Endothelial cell of umbilical vein (primary cell): ENCODE data around the gene ZNF585A. TPM values are rescaled to one million over a fixed set of nuclear protein-coding genes. Genes with fewer than 3 reads are reported as not detected.

Experiments used
- BruUV-seq: library from RNA; stranded (reverse); fragments of 400-500 nt; replicated peaks from 2 replicates; lab custom pipeline; 2021; lab: Mats Ljungman, UMichigan
- CTCF ChIA-PET: fragments of 300-600, 350-600 bp; sonication (Branson Sonifier 250); formaldehyde crosslinking; loops from one replicate; lab custom pipeline; 2021; ENCODE audit warnings: antibody characterized with exemption, inconsistent platforms; lab: Charles Lee
- POLR2A ChIA-PET: fragments of 300-600, 350-600 bp; sonication (Branson Sonifier 250); formaldehyde crosslinking; loops from one replicate; lab custom pipeline; 2021; ENCODE audit warnings: antibody characterized with exemption, inconsistent platforms; lab: Charles Lee
- DNase-seq: peaks from one replicate; pipeline ENCODE4 v3.0.0-alpha.2; 2011; ENCODE audit warnings: low read depth, low spot score
- FAIRE-seq: peaks from 2 replicates; lab custom pipeline; 2011; peaks lifted over from hg19 to GRCh38; lab: Jason Lieb, UNC
- H2AFZ ChIP-seq: 2 replicates; pipeline ENCODE4 v1.6.0; 2012; ENCODE audit warnings: low read depth, low read length, control low read depth, inconsistent platforms
- H3K27ac ChIP-seq: 2 replicates; pipeline ENCODE4 v1.5.1; 2011; ENCODE audit warnings: low read depth, mild to moderate bottlenecking, control low read depth, low read length, moderate library complexity; ENCODE audit not compliant: insufficient read depth
- H3K27me3 ChIP-seq, 2 experiments: 2 replicates each; pipeline versions ENCODE4 v1.6.0 to v1.6.1; 2011; ENCODE audit warnings: low read length in 2 of 2, mixed read lengths in 1 of 2; ENCODE audit not compliant: control insufficient read depth in 2 of 2, insufficient read depth in 2 of 2
- H3K36me3 ChIP-seq, 2 experiments: 2 replicates in 1 of 2; 3 replicates in 1 of 2; pipeline ENCODE4 v1.5.1; 2011; ENCODE audit warnings: low read length in 2 of 2, mild to moderate bottlenecking in 1 of 2, moderate library complexity in 1 of 2; ENCODE audit not compliant: control insufficient read depth in 2 of 2, insufficient read depth in 2 of 2; ENCODE audit errors: extremely low read depth in 1 of 2
- H3K4me1 ChIP-seq: 3 replicates; pipeline ENCODE4 v1.5.1; 2011; ENCODE audit warnings: mild to moderate bottlenecking, low read length; ENCODE audit not compliant: control insufficient read depth, insufficient read depth; ENCODE audit errors: extremely low read depth
- H3K4me2 ChIP-seq: 2 replicates; pipeline ENCODE4 v1.6.1; 2011; ENCODE audit warnings: low read length, control low read depth, mixed read lengths; ENCODE audit not compliant: insufficient read depth
- H3K4me3 ChIP-seq, 3 experiments: fragments of 200-600 bp in 1 of 3; sonication (generic), shearing (Covaris generic) in 1 of 3; replicated peaks in 1 of 3; 2 replicates each; pipeline ENCODE4 v1.5.1; 2011 to 2016; ENCODE audit warnings: control low read depth in 3 of 3, low read length in 3 of 3, mild to moderate bottlenecking in 2 of 3, inconsistent platforms in 1 of 3, low read depth in 1 of 3, moderate library complexity in 1 of 3; ENCODE audit not compliant: insufficient read depth in 1 of 3
- H3K79me2 ChIP-seq: 2 replicates; pipeline ENCODE4 v1.6.0; 2012; ENCODE audit warnings: low read length, inconsistent platforms; ENCODE audit not compliant: control insufficient read depth, insufficient read depth
- H3K9ac ChIP-seq: replicated peaks from 2 replicates; pipeline ENCODE3; 2011; ENCODE audit warnings: low read length, control low read depth; ENCODE audit not compliant: insufficient read depth; ENCODE audit errors: extremely low read depth
- H3K9me1 ChIP-seq: replicated peaks from 3 replicates; pipeline ENCODE4 v1.6.0; 2011; ENCODE audit warnings: mild to moderate bottlenecking, low read length; ENCODE audit not compliant: control insufficient read depth, insufficient read depth; ENCODE audit errors: extremely low read depth
- H3K9me3 ChIP-seq: replicated peaks from 2 replicates; pipeline ENCODE4 v1.5.1; 2012; ENCODE audit warnings: low read length, inconsistent platforms; ENCODE audit not compliant: control insufficient read depth, insufficient read depth
- H4K20me1 ChIP-seq: replicated peaks from 2 replicates; pipeline ENCODE3; 2011; ENCODE audit warnings: mild to moderate bottlenecking, low read length; ENCODE audit not compliant: control insufficient read depth, insufficient read depth; ENCODE audit errors: extremely low read depth
- CTCF ChIP-seq, 2 donors: IDR thresholded peaks; 1 replicate in 1 of 2; 2 replicates in 1 of 2; pipeline ENCODE4 v1.5.1; 2011; ENCODE audit warnings: low read length in 2 of 2, mild to moderate bottlenecking in 2 of 2, moderate library complexity in 2 of 2, control low read depth in 1 of 2, inconsistent platforms in 1 of 2, low read depth in 1 of 2; ENCODE audit not compliant: insufficient read depth in 1 of 2; ENCODE audit errors: extremely low read depth in 1 of 2
- EZH2 ChIP-seq: IDR thresholded peaks from 2 replicates; pipeline ENCODE4 v1.6.1; 2012; ENCODE audit warnings: borderline replicate concordance, low read depth, mild to moderate bottlenecking, moderate library complexity, low read length, inconsistent platforms; ENCODE audit not compliant: severe bottlenecking
- FOS ChIP-seq: IDR thresholded peaks from 2 replicates; pipeline ENCODE4 v1.6.1; 2011; ENCODE audit warnings: mild to moderate bottlenecking, low read length, moderate library complexity, borderline replicate concordance; ENCODE audit not compliant: insufficient read depth
- GATA2 ChIP-seq: IDR thresholded peaks from 2 replicates; pipeline ENCODE4 v1.7.0; 2011; ENCODE audit warnings: low read depth, mild to moderate bottlenecking, moderate library complexity, mixed read lengths, low read length; ENCODE audit not compliant: insufficient read length, insufficient read depth
- JUN ChIP-seq: IDR thresholded peaks from 2 replicates; pipeline ENCODE4 v1.6.1; 2011; ENCODE audit warnings: borderline replicate concordance, low read depth; ENCODE audit not compliant: insufficient read length, insufficient read depth
- MYC ChIP-seq: IDR thresholded peaks from one replicate; pipeline ENCODE4 v1.6.1; 2011; ENCODE audit warnings: mild to moderate bottlenecking, low read depth, low read length
- POLR2A ChIP-seq: IDR thresholded peaks from 2 replicates; pipeline ENCODE4 v1.6.1; 2012; ENCODE audit warnings: low read depth, mild to moderate bottlenecking, control low read depth, low read length
- POLR2AphosphoS5 ChIP-seq: IDR thresholded peaks from 2 replicates; pipeline ENCODE4 v1.6.1; 2012; ENCODE audit warnings: low read depth, mild to moderate bottlenecking, control low read depth, low read length, moderate library complexity; ENCODE audit not compliant: insufficient read depth
- dilution Hi-C: fragments of 300-500 bp; cut with MboI; formaldehyde crosslinking; loops from one replicate; pipeline ENCODE4 v1.15.0; 2019; ENCODE audit warnings: low sequenced_read_pairs; ENCODE audit not compliant: extremely low pct_ligation_motif_present
- intact Hi-C: fragments of 100-400 bp; cut with micrococcal nuclease; formaldehyde crosslinking; loops from one replicate; pipeline ENCODE4 v1.10.0; 2022
- polyA plus RNA-seq, 4 experiments: library from polyadenylated mRNA; depleted of rRNA in 3 of 4; stranded (reverse) in 3 of 4; unstranded in 1 of 4; fragments of >200 nt; gene quantifications; 2 replicates each; pipeline versions ENCODE4 v1.2.1 to v1.2.3, GENCODE V29; 2011 to 2012; ENCODE audit warnings: missing spikeins in 1 of 4
- total RNA-seq: library from RNA; stranded (reverse); gene quantifications from 2 replicates; pipeline ENCODE4 v1.2.3, GENCODE V29; 2021
- TF ChIP-seq, protein P1 (sequence below): IDR thresholded peaks from 2 replicates; pipeline ENCODE4 v1.6.1; 2011; ENCODE audit not compliant: insufficient read depth, insufficient read length

ZNF585A gene
- total and polyA plus RNA-seq, 2 donors (not counting 3 experiments of a cell fraction or from before 2014, with no cell fraction given) = 4.7 to 6.0 TPM

DNA sequence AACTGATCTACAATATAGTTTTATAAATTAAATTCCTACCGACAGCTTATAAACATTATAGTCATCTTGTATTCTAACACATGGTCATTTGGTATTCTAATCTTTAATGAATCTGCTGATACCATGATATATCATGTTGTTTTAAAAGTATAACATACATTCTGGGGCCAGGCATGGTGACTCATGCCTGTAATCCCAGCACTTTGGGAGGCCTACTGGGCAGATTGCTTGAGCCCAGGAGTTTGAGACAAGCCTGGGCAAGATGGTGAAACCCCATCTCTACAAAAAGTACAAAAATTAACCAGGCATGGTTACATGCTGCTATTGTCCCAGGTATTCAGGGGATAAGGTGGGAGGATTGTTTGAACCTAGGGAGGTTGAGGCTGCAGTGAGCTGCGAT, 48.6 kb upstream of the ZNF585A start:
- no peaks in the 10 kb centered on the region for H3K9me1 ChIP-seq
- H3K4me3 ChIP-seq = no peak overlapping the region
- ChIA-PET POLR2A (no interaction called here), CTCF (no interaction called here)
- TF ChIP-seq EZH2 (no peak), FOS (no peak), POLR2A (no peak), GATA2 (no peak), JUN (no peak), MYC (no peak), POLR2AphosphoS5 (no peak), CTCF (IDR thresholded peaks at IDR 0.05; ENCODE audit: extremely low read depth in 1 of 2, insufficient read depth in 1 of 2, low read depth in 1 of 2, low read length in 2 of 2) (no peak)
- TF ChIP-seq, protein P1, sequence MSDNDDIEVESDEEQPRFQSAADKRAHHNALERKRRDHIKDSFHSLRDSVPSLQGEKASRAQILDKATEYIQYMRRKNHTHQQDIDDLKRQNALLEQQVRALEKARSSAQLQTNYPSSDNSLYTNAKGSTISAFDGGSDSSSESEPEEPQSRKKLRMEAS = no peak
- H4K20me1 ChIP-seq = no peaks in the 10 kb centered on the region
- H3K27me3 ChIP-seq = no peaks in the 10 kb centered on the region
- peaks cover 5% of the 10 kb centered on the region for H3K4me1 ChIP-seq
- no peak overlapping the region for H3K4me2 ChIP-seq
- no peaks in the 10 kb centered on the region for H3K9me3 ChIP-seq
- DNase-seq (no peak), FAIRE-seq (no peak)
- BruUV-seq = no TSS peak
- H3K36me3 ChIP-seq = peaks cover 2 to 3% of the 10 kb centered on the region in 2 experiments
- no peak overlapping the region for H2AFZ ChIP-seq
- dilution Hi-C loops (no loop called here), intact Hi-C loops (no loop called here)
- H3K79me2 ChIP-seq = peaks cover 11% of the 10 kb centered on the region
- no peak overlapping the region for H3K9ac ChIP-seq
- H3K27ac ChIP-seq = no peak overlapping the region
